ENCODE measurements around the gene SWT1.

DNA sequence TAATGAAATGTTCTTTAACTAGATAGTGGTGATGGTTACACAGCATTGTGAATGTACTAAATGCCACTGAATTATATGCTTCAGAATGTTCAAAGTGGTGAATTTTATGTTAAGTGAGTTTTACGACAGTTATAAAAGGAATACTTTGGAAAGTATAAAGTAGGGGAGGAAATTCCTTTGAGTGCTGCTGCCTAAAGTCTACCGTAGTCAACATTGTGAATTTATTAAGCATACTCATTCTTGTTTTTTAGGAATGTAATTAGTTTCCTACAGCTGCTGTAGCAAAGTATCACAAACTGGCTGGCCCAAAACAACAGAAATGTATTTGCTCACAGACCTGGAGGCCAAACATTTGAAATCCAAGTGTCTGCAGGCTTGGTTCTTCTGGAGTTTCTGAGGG lies 73.0 kb downstream of the SWT1 start:
- TF ChIP-seq, protein P1, sequence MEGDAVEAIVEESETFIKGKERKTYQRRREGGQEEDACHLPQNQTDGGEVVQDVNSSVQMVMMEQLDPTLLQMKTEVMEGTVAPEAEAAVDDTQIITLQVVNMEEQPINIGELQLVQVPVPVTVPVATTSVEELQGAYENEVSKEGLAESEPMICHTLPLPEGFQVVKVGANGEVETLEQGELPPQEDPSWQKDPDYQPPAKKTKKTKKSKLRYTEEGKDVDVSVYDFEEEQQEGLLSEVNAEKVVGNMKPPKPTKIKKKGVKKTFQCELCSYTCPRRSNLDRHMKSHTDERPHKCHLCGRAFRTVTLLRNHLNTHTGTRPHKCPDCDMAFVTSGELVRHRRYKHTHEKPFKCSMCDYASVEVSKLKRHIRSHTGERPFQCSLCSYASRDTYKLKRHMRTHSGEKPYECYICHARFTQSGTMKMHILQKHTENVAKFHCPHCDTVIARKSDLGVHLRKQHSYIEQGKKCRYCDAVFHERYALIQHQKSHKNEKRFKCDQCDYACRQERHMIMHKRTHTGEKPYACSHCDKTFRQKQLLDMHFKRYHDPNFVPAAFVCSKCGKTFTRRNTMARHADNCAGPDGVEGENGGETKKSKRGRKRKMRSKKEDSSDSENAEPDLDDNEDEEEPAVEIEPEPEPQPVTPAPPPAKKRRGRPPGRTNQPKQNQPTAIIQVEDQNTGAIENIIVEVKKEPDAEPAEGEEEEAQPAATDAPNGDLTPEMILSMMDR (CRISPR knock-in tag; IDR thresholded peaks at IDR 0.05) = no peak
- TF ChIP-seq STAG1 (CRISPR knock-in tag; IDR thresholded peaks at IDR 0.05) = no peak
- TF ChIP-seq POLR2AphosphoS5 (IDR thresholded peaks at IDR 0.05; ENCODE audit: low read depth, low read length) = no peak
- no peak for TF ChIP-seq KAT7 (CRISPR knock-in tag; IDR thresholded peaks at IDR 0.05; ENCODE audit: borderline replicate concordance)
- TF ChIP-seq KAT8 (CRISPR knock-in tag; IDR thresholded peaks at IDR 0.05) = no peak
- no peak for TF ChIP-seq MED1 (CRISPR knock-in tag; IDR thresholded peaks at IDR 0.05)
- TF ChIP-seq EZH2 (conservative IDR thresholded peaks at IDR 0.05; ENCODE audit: low read depth, low read length) = no peak
- TF ChIP-seq, protein P2, sequence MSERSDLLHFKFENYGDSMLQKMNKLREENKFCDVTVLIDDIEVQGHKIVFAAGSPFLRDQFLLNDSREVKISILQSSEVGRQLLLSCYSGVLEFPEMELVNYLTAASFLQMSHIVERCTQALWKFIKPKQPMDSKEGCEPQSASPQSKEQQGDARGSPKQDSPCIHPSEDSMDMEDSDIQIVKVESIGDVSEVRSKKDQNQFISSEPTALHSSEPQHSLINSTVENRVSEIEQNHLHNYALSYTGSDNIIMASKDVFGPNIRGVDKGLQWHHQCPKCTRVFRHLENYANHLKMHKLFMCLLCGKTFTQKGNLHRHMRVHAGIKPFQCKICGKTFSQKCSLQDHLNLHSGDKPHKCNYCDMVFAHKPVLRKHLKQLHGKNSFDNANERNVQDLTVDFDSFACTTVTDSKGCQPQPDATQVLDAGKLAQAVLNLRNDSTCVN (CRISPR knock-in tag; IDR thresholded peaks at IDR 0.05; ENCODE audit: borderline replicate concordance) = no peak
- TF ChIP-seq FOXM1 (CRISPR knock-in tag; IDR thresholded peaks at IDR 0.05) = no peak
- TF ChIP-seq FOXJ3 (CRISPR knock-in tag; IDR thresholded peaks at IDR 0.05; ENCODE audit: borderline replicate concordance) = no peak
- TF ChIP-seq TCF7 (IDR thresholded peaks at IDR 0.05; ENCODE audit: low read depth) = no peak

All from HepG2 (cell line).